AG09309 (cell line): Measurements from ENCODE around the gene MAP6D1.

Experiments
- DNase-seq: peaks from one replicate; pipeline ENCODE4 v3.0.0-alpha.2; 2010; ENCODE audit warnings: low read depth
- H3K4me3 ChIP-seq: 2 replicates; pipeline ENCODE4 v1.5.1; 2011; ENCODE audit warnings: mild to moderate bottlenecking, low read depth, low read length, moderate library complexity; ENCODE audit not compliant: control insufficient read depth
- CTCF ChIP-seq: IDR thresholded peaks from 2 replicates; pipeline ENCODE4 v1.5.1; 2011; ENCODE audit warnings: mild to moderate bottlenecking, low read depth, low read length, inconsistent platforms; ENCODE audit not compliant: insufficient read depth, control insufficient read depth; ENCODE audit errors: missing control alignments

MAP6D1 gene

GRCh38 chr3:183808355-183808754, 17.0 kb downstream of the MAP6D1 start:
- no peak for DNase-seq
- H3K4me3 ChIP-seq, result no peak overlapping the region
- no peak for TF ChIP-seq CTCF

- TF ChIP-seq CTCF, result no peak
- no peak overlapping the region for H3K4me3 ChIP-seq
- no peak for DNase-seq
Measured at GRCh38 chr3:183807881-183808280, 17.5 kb downstream of the MAP6D1 start.

GRCh38 chr3:183807209-183807728, 18.1 kb downstream of the MAP6D1 start:
- TF ChIP-seq CTCF, result no peak
- DNase-seq, result no peak
- no peak overlapping the region for H3K4me3 ChIP-seq

GRCh38 chr3:183802989-183803388, 22.4 kb downstream of the MAP6D1 start:
- no peak overlapping the region for H3K4me3 ChIP-seq
- no peak for DNase-seq
- no peak for TF ChIP-seq CTCF

- H3K4me3 ChIP-seq, result no peak overlapping the region
- no peak for DNase-seq
- TF ChIP-seq CTCF, result no peak
Measured at GRCh38 chr3:183801601-183802000, 23.8 kb downstream of the MAP6D1 start.

GRCh38 chr3:183800243-183800863, 25.0 kb downstream of the MAP6D1 start:
- no peak for DNase-seq
- TF ChIP-seq CTCF, result no peak
- H3K4me3 ChIP-seq, result no peak overlapping the region
